NCI-H748 treated with DMSO at 0.1 percent for 48 hours (cell line): ENCODE measurements around the gene VOPP1.
"Not testable (repeated sequence)": the region's sequence is repeated elsewhere in the genome, so short reads cannot be mapped to it uniquely, and the experiment has no call there.

ENCODE experiments used
- DNase-seq: peaks from one replicate; lab custom pipeline; 2025; lab: John Stamatoyannopoulos, UW

Gene VOPP1

DNA sequence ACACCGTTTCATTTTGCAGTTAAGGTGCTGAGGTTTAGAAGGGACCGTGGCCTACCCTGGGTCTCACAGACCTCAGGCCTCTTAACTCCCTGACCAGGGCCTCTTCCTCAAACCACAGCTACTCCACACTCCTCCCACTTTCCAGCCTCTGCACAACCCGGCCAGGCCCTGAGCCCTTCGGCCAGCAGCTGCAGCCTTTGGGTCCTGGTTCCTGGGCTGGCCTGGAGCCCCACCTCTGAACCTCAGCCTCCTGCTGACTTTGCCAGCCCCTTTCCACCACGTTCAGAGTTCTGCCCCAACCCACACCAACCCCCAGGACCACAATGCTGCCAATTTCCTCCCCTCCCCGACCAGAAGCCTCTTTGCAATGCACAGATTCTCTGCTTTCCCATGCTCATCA lies 84.1 kb downstream of the VOPP1 start:
- DNase-seq, result no peak

DNA sequence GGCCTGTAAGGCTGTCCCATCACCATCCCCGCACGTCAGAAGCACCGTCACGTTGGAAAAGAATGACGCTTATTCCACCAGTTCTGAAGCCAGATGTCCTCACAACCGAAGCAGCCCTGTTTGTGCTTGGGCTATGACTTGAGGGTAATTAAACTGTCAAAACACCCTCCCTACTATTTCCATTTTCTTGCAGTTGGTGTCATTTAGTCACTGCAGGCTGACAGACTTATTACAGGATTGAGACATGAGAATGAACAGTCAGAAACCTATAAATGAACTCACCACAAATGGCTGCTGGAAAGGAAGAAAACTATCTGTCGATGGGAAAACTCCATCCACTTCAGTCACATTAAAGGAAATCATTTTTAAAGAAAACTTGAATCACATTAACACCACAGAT lies 85.3 kb downstream of the VOPP1 start:
- DNase-seq, result no peak

- DNase-seq, result no peak
Measured at GRCh38 chr7:55486192-55486590, 86.1 kb downstream of the VOPP1 start.

- DNase-seq, result no peak
Measured at GRCh38 chr7:55485501-55486191, 86.7 kb downstream of the VOPP1 start.

DNA sequence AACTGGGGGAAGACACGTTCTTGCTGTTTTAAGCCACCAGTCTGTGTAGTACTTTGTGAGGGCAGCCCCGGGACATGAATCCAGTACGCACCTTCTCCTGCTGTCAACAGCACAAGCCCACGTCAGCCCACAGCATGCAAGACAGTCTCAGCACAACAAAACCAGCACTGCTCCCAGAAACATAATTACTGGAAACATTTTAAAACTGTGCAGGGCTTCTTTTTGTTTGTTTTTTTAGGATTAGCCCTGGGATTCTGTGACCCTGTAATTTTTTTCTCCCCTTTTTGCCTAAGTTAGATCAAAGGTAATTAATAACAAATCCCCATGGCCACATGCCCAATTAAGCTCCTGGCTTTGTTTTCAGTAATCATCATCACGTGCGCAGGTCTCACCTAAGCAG lies 87.5 kb downstream of the VOPP1 start:
- DNase-seq, result no peak

DNA sequence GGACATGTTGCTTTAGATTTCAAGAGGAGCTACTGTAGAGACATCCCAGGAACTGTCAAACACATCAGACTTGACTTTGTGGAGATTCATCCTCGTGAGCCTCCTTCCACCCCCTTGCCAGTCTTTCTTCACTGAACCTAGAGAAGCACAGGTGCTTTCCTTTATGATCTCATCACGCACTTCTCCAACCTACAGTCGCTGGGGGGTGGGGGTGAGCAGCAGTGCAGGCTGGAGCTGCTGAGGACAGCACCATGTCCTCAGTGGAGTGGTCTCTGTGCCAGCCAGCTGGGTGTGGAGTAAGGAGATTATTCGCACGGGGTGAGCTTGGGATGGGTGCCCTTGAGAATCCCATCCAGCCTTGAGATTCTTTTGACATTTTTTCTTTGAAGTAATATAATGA lies 88.1 kb downstream of the VOPP1 start:
- no peak for DNase-seq

DNA sequence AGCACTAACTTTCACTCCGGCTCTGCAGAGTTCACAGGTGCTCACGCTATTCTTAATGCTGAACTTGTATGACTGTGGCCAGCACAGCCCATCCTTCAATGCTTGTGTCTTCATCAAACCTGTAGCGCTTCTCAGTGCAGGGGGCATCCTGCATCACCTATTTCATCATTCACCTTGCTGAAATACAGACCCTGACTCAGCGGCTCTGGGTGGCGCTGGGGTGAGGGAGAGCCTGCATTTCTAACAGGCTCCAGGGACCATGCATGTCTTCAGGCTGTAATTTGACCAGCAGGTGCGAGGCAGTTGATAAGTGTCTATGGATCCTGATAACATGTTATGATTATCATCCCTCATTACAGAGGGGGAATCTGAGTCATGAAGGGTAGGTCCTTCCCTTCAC lies 89.3 kb downstream of the VOPP1 start:
- DNase-seq, result no peak

- no peak for DNase-seq
Measured at GRCh38 chr7:55481155-55481554, 91.1 kb downstream of the VOPP1 start.

DNA sequence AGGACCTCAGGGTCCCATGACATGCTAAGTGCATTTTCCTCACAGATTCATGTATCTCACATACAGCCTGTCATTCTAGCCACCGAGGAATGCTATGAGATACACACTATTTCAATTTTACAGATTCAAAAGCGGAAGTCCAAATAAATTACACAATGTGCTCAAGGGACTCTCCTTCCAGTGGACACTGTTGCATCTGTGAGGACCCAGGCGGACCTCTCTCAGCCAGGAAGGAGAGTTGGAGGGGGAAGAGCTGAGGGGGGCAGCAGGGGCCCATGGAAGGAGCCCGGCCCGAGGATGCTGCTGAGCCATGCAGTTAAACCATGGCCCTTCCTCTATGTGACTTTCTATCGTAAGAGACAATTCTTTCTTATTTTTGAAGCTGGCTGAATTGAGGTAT lies 93.6 kb downstream of the VOPP1 start:
- DNase-seq, result no peak

- no peak for DNase-seq
Measured at GRCh38 chr7:55477781-55478374, 94.4 kb downstream of the VOPP1 start.

DNA sequence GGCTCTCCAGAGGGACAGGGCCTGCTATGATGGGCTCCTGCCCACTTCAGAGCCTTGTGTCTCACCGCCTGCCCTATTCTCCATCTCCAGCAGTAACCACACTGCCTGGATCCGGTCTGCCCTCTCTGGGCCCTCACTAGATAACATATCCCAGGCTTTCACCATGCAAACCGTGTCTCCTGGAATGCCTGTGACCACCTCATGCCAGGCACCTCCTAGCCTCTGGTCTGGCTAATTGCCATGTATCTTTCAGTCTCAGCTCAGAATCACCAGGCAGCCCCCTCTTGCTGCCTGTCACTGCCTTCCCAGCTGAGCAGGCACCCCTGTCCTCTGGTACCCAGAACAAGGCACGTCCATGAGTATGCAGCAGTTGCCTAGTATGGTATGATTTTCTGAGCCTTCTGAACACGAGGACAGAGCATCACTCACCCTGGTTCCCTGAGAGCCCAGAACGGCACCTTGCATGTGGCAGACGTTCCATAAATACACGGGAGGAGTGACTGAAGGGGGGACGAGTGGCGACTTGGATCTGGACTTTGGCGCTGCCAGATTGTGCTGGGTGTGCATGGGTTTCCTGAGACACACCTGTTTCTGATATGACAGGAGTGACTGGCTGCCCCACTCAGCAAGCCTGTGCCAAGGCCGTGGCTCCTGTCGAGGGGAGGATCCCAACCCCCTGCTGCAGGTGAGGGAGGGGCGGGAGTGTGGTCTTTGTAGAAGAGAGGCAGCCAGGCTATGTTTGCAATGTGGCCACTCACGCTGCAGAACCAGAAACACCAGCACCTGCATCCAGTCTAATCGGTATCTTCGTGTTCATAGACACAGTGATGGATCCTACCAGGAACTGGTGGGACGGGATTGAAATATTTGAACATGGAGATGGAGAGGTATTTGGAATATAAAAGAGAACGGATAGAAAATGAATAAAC lies 95.2 kb downstream of the VOPP1 start:
- DNase-seq, result no peak

- DNase-seq, result no peak
Measured at GRCh38 chr7:55475855-55476803, 96.2 kb downstream of the VOPP1 start.

DNA sequence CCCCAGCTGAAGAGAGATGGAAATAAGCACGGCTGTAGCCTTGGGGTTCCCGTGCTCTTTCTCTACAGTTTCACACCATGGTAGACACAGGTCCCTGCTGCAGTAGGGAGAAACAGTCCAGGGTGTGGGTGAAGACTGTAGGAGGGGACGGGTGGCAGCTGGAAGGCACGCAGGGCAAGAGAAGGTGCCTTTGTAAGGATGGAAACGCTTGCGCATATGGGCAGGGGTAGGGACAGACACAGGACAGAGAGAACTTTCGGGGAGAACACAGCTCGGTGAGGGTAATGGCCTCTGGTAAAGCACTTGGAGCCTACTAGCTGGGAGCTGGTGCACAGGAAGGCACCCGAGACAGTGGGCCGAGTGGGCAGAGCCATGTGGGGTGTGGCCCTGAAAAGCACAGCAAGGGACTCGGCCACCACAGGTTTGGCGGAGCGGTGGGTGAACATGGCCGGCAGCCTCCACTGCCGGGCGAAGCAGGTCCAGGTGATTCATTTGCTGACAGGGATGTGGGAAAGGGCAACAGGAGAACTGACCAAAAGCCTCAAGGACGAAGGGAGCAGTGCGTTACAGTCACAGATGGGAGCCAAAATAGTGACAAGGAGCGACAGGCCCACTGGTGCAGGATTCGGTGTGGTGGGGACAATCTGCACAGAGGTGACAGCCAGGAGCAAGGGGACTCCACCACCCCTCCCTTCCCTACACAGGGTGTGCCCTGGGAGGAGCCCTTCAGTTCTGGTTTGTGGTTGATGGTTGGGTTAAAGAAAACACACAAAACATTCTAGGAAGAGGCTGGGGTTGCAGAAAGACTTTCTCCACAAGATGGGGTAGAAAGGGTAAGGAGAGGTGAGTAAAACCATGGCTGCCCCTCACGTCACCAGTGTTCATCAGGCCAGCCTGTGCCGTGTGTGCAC lies 97.1 kb downstream of the VOPP1 start:
- no peak for DNase-seq

DNA sequence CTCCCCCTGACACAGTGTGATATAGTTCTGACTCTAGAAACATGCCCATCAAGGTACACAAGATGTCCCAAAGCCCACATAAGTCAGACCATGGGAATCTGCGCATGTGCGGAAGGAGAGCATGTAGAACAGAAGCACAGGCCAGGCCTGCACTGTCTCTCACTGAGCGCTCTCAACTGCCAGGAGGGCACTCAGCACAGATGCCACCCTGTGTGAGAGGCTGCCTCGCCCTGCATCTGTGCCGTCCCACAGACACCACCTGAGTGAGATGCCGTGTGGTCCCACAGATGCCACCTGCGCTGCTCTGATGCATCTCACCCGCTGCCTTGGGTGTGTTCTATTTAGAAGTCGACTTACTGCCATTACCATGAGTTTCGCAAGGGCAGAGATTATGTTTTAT lies 98.4 kb downstream of the VOPP1 start:
- DNase-seq, result no peak

- no peak for DNase-seq
Measured at GRCh38 chr7:55472928-55473725, 99.2 kb downstream of the VOPP1 start.

GRCh38 chr7:55472406-55472805 lies 99.9 kb downstream of the VOPP1 start:
- not testable (repeated sequence) for DNase-seq

GRCh38 chr7:55471594-55471993 lies 100.7 kb downstream of the VOPP1 start:
- DNase-seq, result not testable (repeated sequence)

GRCh38 chr7:55470261-55470660 lies 102.0 kb downstream of the VOPP1 start:
- no peak for DNase-seq

DNA sequence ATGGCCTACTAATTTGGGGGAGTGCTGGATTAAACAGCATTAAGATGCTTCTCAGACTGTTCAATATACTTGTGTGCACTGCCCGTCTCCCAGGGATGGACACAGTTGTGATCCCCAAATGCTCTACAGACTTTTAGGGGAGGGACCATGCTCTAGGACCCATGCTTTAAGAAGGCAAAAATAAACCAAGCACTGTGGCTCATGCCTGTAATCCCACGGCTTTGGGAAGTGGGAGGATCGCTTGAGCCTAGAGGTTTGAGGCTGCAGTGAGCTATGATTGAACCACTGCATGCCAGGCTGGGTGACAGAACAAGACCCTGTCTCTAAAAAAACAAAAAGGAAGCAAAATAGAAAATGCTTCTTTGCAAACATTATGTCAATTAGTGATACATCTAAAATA lies 102.6 kb downstream of the VOPP1 start:
- DNase-seq, result no peak

GRCh38 chr7:55469271-55469681 lies 103.0 kb downstream of the VOPP1 start:
- no peak for DNase-seq
